ENCODE results near the gene B3GALT5. TPM values are rescaled to one million over a fixed set of nuclear protein-coding genes. Genes with fewer than 3 reads are reported as not detected.

B3GALT5 gene
- total RNA-seq, 1 donor from 2014 or later, result not detected

GRCh38 chr21:39675590-39675989, 62.9 kb downstream of the B3GALT5 start:
- Mint-ChIP-seq H3K27ac (no peak overlapping the region), H3K4me1 (no peaks in the 10 kb centered on the region), H3K9me3 (peaks cover 3% of the 10 kb centered on the region), H3K36me3 (ENCODE audit: low read depth) (no peaks in the 10 kb centered on the region), H3K27me3 (peaks cover 2% of the 10 kb centered on the region), H3K4me3 (no peak overlapping the region)
- ChIA-PET POLR2A (no interaction called here), CTCF (no interaction called here)
- intact Hi-C loops (cut with micrococcal nuclease), result no loop called here
- ATAC-seq (ENCODE audit: low read depth) (no peak), DNase-seq (no peak)
- TF ChIP-seq, protein P1, sequence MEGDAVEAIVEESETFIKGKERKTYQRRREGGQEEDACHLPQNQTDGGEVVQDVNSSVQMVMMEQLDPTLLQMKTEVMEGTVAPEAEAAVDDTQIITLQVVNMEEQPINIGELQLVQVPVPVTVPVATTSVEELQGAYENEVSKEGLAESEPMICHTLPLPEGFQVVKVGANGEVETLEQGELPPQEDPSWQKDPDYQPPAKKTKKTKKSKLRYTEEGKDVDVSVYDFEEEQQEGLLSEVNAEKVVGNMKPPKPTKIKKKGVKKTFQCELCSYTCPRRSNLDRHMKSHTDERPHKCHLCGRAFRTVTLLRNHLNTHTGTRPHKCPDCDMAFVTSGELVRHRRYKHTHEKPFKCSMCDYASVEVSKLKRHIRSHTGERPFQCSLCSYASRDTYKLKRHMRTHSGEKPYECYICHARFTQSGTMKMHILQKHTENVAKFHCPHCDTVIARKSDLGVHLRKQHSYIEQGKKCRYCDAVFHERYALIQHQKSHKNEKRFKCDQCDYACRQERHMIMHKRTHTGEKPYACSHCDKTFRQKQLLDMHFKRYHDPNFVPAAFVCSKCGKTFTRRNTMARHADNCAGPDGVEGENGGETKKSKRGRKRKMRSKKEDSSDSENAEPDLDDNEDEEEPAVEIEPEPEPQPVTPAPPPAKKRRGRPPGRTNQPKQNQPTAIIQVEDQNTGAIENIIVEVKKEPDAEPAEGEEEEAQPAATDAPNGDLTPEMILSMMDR (IDR thresholded peaks at IDR 0.05), result no peak

DNA sequence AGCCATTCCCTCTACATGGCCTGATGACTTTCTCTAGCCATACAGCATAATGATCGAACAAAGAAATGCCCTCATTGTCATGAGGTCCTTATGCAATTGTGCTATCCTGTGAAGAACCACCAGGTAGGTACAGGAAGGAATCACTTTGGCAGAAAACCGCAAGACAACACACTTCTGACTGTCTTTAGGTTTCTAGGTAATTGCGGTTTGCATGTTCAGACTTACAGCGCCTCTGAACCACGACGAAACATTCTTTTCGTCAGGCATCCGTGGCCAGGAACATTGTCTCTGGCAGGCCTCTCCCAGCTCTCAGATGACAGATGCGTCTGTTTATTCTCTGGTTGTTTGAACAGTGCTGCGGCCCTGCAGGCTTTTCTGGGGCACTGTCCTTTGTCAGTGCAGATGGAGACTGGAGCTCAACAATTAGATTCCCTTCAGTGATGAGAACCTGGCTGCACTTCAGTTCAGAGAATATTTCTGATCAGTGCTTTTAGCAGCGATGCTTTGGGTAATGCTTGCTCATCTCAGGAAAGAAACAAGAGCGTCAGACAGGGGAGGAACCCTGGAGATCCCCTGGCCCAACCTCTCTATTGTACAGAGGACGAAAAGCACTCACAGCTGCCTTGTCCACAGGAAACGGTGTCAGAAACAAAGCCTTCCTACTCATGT, 63.4 kb downstream of the B3GALT5 start:
- Mint-ChIP-seq H3K36me3 (ENCODE audit: low read depth) (no peaks in the 10 kb centered on the region), H3K27ac (no peak overlapping the region), H3K4me1 (no peaks in the 10 kb centered on the region), H3K27me3 (peaks cover 2% of the 10 kb centered on the region), H3K9me3 (peaks cover 3% of the 10 kb centered on the region), H3K4me3 (no peak overlapping the region)
- DNase-seq (no peak), ATAC-seq (ENCODE audit: low read depth) (no peak)
- ChIA-PET POLR2A (no interaction called here), CTCF (no interaction called here)
- TF ChIP-seq, protein P1 (IDR thresholded peaks at IDR 0.05), result no peak
- intact Hi-C loops (cut with micrococcal nuclease), result no loop called here

DNA sequence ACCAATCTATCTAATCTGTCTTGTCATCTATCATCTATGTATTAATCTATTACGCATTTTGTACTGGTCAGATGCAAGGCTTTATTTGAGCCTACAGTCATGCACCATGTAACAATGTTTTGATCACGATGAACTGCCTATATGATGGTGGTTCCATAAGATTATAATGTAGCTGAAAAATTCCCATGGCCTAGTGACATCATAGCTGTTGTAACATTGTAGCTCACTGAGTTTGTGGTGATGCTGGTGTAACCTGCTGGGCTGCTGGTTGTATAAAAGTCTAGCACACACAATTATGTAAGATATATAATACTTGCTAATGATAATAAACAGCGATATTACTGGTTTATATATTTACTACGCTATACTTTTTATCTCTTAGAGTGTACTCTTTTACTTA, 67.5 kb downstream of the B3GALT5 start:
- TF ChIP-seq, protein P1 (IDR thresholded peaks at IDR 0.05), result no peak
- H3K27me3 Mint-ChIP-seq, result no peaks in the 10 kb centered on the region
- H3K27ac Mint-ChIP-seq, result no peak overlapping the region
- DNase-seq, result no peak
- H3K4me3 Mint-ChIP-seq, result no peak overlapping the region
- no peak for ATAC-seq (ENCODE audit: low read depth)
- POLR2A ChIA-PET, result no interaction called here
- intact Hi-C loops (cut with micrococcal nuclease), result no loop called here
- peaks cover 7% of the 10 kb centered on the region for H3K9me3 Mint-ChIP-seq
- CTCF ChIA-PET, result no interaction called here
- H3K36me3 Mint-ChIP-seq (ENCODE audit: low read depth), result no peaks in the 10 kb centered on the region
- H3K4me1 Mint-ChIP-seq, result no peaks in the 10 kb centered on the region

GRCh38 chr21:39681257-39681656, 68.5 kb downstream of the B3GALT5 start:
- no peaks in the 10 kb centered on the region for H3K27me3 Mint-ChIP-seq

DNA sequence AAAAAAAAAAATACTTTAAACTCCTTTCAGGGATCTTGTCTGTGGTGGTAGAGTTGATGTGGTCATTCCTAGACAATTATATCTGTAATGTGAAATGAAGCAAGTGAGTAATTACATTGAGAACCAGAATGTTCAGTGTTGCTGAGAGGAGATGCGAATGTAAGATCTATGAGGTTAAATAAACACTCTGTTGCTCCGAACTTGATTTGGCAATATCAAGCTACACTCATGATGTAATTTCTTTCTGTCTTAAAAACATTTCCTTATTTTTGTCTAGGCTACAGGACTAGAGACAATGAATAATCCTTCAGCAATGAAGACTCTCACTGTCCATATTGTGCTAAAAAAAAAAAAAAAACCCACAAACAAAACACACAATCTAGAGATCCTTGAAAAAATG, 69.1 kb downstream of the B3GALT5 start:
- H3K4me1 Mint-ChIP-seq, result no peaks in the 10 kb centered on the region

More at GRCh38 chr21:39681257-39681656, 68.5 kb downstream of the B3GALT5 start:
- DNase-seq (no peak), ATAC-seq (ENCODE audit: low read depth) (no peak)
- H3K36me3 Mint-ChIP-seq (ENCODE audit: low read depth), result no peaks in the 10 kb centered on the region
- TF ChIP-seq, protein P1 (IDR thresholded peaks at IDR 0.05), result no peak
- ChIA-PET POLR2A (no interaction called here), CTCF (no interaction called here)
- H3K9me3 Mint-ChIP-seq, result peaks cover 7% of the 10 kb centered on the region
- H3K27ac Mint-ChIP-seq, result no peak overlapping the region
- H3K4me3 Mint-ChIP-seq, result no peak overlapping the region
- intact Hi-C loops (cut with micrococcal nuclease), result no loop called here
- no peaks in the 10 kb centered on the region for H3K4me1 Mint-ChIP-seq

More for the DNA sequence above, 69.1 kb downstream of the B3GALT5 start:
- DNase-seq, result no peak
- no peak overlapping the region for H3K27ac Mint-ChIP-seq
- H3K36me3 Mint-ChIP-seq (ENCODE audit: low read depth), result no peaks in the 10 kb centered on the region
- no peak overlapping the region for H3K4me3 Mint-ChIP-seq
- no peaks in the 10 kb centered on the region for H3K27me3 Mint-ChIP-seq
- no peak for ATAC-seq (ENCODE audit: low read depth)
- ChIA-PET POLR2A (no interaction called here), CTCF (no interaction called here)
- intact Hi-C loops (cut with micrococcal nuclease), result no loop called here
- peaks cover 9% of the 10 kb centered on the region for H3K9me3 Mint-ChIP-seq
- TF ChIP-seq, protein P1 (IDR thresholded peaks at IDR 0.05), result no peak
